M059J (cell line): ENCODE results near the gene USO1. TPM values are rescaled to one million over a fixed set of nuclear protein-coding genes. Genes with fewer than 3 reads are reported as not detected.

Source experiments
- DNase-seq: peaks from one replicate; pipeline ENCODE4 v3.0.0-alpha.2; 2012; ENCODE audit warnings: low read depth
- total RNA-seq: library from RNA; depleted of rRNA; stranded (reverse); fragments of >200 nt; shearing (Covaris generic); gene quantifications from 2 replicates; pipeline ENCODE4 v1.2.3, GENCODE V29; 2014; rRNA removed

USO1 gene
- total RNA-seq, 1 experiment from 2014 or later, result 60.4 TPM

DNA sequence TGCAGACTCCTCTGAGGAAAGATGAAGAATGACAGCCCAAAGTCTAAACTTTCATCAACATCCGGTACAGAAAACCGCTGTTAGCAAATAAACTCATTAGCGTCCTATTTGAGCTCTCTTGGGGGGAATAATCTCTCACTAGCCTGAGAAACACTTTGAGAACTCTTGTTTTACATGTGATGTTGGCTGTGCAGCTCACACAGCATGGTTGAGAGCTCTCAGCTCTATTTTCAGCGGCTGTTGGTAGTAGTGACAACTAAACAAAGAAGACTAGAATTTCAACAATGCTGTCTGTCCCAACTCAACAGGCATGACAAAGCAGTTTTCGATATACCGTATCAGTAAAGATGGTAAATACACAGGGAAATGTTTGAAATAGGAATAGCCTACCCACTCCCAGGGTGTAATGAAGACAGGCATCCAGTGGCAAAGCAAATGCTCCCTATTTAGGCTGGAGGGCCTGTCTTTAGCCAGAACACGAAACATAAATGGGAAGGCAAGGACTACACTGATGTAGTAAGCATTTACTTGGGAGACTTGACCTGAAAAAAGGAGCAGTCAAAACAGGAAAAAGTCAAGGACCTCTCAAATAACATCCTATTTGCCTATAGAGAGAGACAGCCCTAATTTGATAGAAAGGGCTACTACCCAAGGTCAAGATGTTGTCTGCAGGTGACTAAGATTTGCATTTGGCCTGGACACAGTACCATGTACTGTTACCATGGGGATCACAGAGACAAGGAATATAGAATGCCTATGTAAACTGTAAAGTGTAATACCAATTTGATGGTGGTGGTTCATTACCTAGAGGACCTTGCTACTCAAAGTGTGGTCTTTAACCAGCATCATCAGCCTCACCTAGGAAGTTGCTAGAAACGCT is 117.5 kb downstream of the USO1 start:
- DNase-seq, result no peak

DNA sequence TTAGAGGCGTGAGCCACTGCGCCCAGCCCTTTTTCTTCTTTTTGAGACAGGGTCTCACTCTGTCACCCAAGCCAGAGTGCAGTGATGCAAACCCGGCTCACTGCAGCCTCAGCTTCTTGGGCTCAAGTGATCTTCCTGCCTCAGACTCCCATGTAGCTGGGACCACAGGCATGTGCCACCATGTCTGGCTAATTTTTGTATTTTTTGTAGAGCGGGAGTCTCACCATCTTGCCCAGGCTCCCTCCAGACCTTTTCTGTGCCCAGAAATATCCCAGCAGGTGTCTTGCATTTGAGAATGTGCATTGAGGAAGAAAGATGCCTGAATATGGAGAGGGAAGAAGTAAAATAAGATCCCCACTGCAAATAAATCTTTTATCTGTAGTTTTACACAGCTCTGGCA is 119.2 kb downstream of the USO1 start:
- no peak for DNase-seq

DNA sequence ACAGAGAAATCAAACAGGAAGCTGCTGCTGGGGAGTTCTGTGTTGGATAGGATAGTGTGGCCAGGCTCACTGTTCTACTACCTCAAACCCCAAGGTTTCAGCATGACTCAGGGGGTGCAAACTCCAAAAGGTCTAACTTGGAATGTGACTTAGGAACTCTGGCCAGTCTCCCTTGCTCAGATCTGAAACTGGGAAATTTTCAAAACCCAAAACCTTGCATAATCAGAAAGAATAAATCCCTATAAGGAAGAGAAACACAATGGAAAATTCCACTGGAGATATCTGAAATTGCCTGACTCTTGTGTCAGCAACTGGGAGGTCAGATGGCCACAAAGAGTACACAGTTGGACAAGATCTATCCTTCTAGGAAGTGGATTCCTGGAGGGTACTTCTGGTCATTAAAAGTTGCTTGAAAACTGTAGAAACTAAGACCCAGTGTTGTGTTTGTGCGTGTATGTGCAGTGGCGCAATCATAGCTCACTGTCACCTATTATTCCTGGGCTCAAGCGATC is 119.8 kb downstream of the USO1 start:
- DNase-seq, result peak; percentile 94

DNA sequence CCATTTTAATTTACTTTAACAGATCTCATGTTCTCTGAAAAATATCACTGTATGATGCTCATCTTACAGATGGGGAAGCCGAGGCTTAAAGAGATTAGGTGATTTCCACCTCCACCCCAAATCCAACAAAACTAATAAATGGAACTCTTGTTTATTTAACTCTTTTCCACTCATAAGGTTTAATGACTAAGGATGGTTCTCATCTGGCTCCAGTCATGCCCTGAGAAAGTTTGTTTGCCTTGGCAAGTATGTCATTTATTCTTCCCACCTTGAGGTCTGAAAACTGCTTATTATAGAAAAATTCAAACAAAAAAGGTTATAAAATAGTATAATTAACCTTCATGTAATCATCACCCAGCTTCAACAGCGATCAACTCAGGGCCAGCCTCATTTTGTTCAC is 121.6 kb downstream of the USO1 start:
- peak; percentile 52 for DNase-seq

DNA sequence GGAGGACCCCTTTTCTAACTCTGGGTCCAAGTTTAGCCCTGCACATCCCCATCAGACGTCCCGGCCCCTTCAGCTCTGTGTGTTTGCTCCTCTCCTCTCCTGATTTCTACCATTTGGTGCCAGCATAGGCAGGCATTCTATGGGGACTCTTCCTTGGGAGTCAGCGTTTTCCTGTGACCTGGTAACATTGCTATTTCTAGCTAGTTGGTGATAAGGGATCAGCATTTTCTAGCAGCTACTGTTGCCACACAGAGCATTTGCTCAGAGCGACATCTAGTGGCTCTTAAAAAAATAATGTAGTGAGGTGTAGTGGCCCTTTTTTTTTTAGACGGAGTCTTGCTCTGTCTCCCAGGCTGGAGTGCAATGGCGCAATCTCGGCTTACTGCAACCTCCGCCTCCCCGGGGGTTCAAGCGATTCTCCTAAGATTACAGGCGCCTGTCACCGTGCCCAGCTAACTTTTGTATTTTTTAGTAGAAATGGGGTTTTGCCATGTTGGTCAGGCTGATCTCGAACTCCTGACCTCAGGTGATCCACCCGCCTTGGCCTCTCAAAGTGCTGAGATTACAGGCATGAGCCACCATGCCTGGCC is 123.9 kb downstream of the USO1 start:
- DNase-seq, result peak; percentile 90

DNA sequence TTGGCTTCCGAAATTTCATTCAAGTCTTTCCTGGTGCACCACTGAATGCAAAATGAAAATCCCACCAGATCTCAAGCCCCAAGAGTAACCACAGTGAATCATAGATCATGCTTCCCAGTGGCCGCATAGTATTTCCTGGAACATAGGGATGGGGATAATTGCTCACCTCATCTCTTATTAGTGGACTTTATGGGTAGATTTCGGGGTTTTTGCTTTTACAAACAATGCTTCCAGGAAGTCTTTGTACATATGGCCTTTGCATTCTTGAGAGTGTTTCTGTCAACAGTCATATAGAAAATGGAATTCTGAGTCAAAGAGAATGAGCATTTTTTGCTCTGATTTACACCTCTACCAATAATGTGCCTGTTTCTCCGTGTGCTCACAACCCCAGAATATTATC is 124.5 kb downstream of the USO1 start:
- DNase-seq, result peak; percentile 65

DNA sequence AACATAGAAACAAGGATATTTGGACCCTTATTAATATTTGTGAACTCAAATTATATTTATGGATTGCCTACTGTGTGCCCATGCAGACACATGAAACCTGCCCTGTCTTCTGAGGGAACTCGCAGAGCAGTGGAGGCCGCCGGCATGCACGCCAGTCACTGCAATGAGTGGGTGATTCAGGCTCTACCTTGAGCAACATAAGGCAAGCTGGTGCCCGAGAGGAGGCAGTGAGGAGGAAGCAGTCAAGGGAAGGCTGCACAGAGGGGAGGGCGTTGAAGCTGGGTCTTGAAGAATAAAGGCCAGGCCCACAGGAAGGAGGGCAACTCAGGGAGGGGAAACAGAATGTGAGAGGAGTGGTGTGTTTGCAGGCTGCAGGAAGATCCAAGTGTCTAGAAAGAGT is 125.1 kb downstream of the USO1 start:
- DNase-seq, result no peak

DNA sequence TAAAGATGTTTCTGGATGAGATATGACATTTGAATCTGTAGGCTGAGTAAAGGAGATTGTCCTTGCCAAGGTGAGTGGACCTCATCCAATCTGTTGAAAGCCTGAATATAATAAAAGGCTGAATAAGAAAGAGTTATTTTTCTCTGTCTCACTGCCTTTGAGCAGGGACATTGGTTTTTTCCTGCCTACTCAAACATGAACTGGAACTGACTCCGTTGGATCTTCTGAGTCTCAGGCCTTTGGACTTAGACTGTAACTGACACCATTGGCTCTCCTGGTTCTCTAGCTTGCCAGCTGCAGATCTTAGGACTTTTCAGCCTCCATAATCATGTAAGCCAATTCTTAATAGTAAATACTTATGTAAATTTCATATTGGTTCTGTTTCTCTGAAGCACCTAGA is 134.3 kb downstream of the USO1 start:
- DNase-seq, result no peak

DNA sequence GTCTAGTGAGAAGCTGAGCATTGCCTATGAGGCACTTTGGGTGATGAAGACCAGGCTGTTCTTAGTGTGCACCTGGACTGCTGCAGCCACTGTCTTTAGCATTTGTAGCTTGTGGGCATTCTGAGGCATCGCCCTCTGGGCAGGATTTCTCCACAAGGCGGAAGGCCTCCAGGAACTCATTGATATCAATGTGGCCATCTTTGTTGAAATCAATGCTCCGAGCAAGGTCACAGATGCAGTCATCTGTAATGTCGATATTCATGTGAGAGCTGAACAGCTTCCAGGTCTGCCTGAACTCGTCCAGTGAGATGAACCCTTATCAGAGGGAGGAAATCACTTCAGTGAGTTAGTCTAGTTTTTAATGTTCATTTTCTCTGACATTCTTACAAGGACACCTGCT is 136.2 kb downstream of the USO1 start:
- DNase-seq, result no peak

Other genes starting within 250 kb of the USO1 start
- gene RCHY1, start 210.2 kb upstream of the USO1 start, total RNA-seq, result 10.6 and 11.7 TPM in 2 replicates
- gene THAP6, start 210.1 kb upstream of the USO1 start, total RNA-seq, result 6.3 and 8.9 TPM in 2 replicates
- 0.10 TPM in 1 of 2 replicates, not detected in the other for gene ODAPH, start 168.5 kb upstream of the USO1 start, total RNA-seq
- gene CDKL2, start 94.0 kb upstream of the USO1 start, total RNA-seq, result 0.05 and 0.15 TPM in 2 replicates
- gene G3BP2, start 51.2 kb upstream of the USO1 start, total RNA-seq, result 119 and 135 TPM in 2 replicates
- not detected in 2 replicates for gene PPEF2, start 177.9 kb downstream of the USO1 start, total RNA-seq
- 0.25 and 15.2 TPM in 2 replicates for gene NAAA, start 216.4 kb downstream of the USO1 start, total RNA-seq